ENCODE results near the gene RC3H2. TPM values are rescaled to one million over a fixed set of nuclear protein-coding genes. Genes with fewer than 3 reads are reported as not detected.
A peak's percentile ranks its signal among the peaks of the same experiment; 100 is the strongest.

RC3H2 gene
- total RNA-seq, 1 donor = 52.5 TPM

DNA sequence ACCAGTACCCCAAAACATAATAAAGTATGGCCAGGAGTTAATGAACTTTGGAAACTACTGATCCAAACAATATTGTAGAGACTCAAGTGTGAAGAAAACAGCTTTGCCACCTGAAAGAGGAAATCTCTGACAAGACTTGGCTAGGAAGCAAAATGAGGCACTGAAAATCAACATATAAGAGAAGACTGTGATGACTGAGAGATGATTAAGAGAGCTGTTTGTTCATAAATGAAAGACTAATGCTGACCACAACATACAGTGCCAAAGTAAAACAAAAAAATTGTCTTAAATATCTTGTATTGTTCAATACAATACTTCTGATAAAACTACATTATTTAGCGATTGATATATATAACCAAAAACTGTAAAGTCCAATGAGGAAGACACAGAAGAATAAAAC is 7.2 kb downstream of the RC3H2 start:
- Histone ChIP-seq H2AFZ (ENCODE audit: low read length) (no peak overlapping the region), H3K27me3 (ENCODE audit: insufficient read depth, low read length) (no peaks in the 10 kb centered on the region), H3K79me2 (ENCODE audit: insufficient read depth, low read length) (peaks cover 97% of the 10 kb centered on the region), H3K4me1 (ENCODE audit: insufficient read depth, low read length) (peaks cover 16% of the 10 kb centered on the region), H3K27ac (ENCODE audit: low read depth, low read length) (peak overlapping the region; percentile 36), H3K9me3 (ENCODE audit: low read depth, low read length) (no peaks in the 10 kb centered on the region), H4K20me1 (ENCODE audit: insufficient read depth, low read length) (peaks cover 41% of the 10 kb centered on the region), H3K36me3 (ENCODE audit: insufficient read depth, low read length) (peaks cover 41% of the 10 kb centered on the region), H3K4me3 (ENCODE audit: insufficient read depth, low read length) (no peak overlapping the region), H3K4me2 (ENCODE audit: insufficient read depth, low read length) (no peak overlapping the region)
- DNase-seq (ENCODE audit: insufficient read length, low spot score, missing footprints) = peak; percentile 82
- TF ChIP-seq, protein P1, sequence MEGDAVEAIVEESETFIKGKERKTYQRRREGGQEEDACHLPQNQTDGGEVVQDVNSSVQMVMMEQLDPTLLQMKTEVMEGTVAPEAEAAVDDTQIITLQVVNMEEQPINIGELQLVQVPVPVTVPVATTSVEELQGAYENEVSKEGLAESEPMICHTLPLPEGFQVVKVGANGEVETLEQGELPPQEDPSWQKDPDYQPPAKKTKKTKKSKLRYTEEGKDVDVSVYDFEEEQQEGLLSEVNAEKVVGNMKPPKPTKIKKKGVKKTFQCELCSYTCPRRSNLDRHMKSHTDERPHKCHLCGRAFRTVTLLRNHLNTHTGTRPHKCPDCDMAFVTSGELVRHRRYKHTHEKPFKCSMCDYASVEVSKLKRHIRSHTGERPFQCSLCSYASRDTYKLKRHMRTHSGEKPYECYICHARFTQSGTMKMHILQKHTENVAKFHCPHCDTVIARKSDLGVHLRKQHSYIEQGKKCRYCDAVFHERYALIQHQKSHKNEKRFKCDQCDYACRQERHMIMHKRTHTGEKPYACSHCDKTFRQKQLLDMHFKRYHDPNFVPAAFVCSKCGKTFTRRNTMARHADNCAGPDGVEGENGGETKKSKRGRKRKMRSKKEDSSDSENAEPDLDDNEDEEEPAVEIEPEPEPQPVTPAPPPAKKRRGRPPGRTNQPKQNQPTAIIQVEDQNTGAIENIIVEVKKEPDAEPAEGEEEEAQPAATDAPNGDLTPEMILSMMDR (IDR thresholded peaks at IDR 0.05; ENCODE audit: extremely low read depth, low read depth, low read length) = no peak

DNA sequence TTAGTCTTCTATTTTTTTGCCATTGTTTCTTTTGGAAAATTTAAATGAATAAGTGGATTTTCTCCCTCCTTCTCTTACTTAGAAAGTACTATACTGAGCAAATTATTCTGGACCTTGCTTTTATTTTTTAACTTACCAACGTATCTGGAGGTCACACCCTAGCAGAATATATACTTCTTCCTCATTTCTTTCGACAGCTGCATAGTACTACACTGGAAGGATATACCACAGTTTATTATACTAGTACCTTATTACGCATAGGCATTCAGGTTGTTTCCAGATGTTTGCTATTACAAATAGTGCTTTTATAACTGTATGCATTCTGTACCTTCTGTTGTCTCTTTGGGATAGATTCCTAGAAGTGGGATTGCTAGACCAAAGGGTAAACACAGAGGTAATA is 16.7 kb downstream of the RC3H2 start:
- peaks cover 4% of the 10 kb centered on the region for H4K20me1 ChIP-seq (ENCODE audit: insufficient read depth, low read length)
- H3K4me1 ChIP-seq (ENCODE audit: insufficient read depth, low read length) = no peaks in the 10 kb centered on the region
- peaks cover 9% of the 10 kb centered on the region for H3K79me2 ChIP-seq (ENCODE audit: insufficient read depth, low read length)
- TF ChIP-seq, protein P1 (IDR thresholded peaks at IDR 0.05; ENCODE audit: extremely low read depth, low read depth, low read length) = no peak
- H3K4me2 ChIP-seq (ENCODE audit: insufficient read depth, low read length) = no peak overlapping the region
- H3K4me3 ChIP-seq (ENCODE audit: insufficient read depth, low read length) = no peak overlapping the region
- H3K36me3 ChIP-seq (ENCODE audit: insufficient read depth, low read length) = peaks cover 77% of the 10 kb centered on the region
- DNase-seq (ENCODE audit: insufficient read length, low spot score, missing footprints) = no peak
- H3K27me3 ChIP-seq (ENCODE audit: insufficient read depth, low read length) = no peaks in the 10 kb centered on the region
- no peak overlapping the region for H3K27ac ChIP-seq (ENCODE audit: low read depth, low read length)
- no peak overlapping the region for H2AFZ ChIP-seq (ENCODE audit: low read length)
- no peaks in the 10 kb centered on the region for H3K9me3 ChIP-seq (ENCODE audit: low read depth, low read length)

DNA sequence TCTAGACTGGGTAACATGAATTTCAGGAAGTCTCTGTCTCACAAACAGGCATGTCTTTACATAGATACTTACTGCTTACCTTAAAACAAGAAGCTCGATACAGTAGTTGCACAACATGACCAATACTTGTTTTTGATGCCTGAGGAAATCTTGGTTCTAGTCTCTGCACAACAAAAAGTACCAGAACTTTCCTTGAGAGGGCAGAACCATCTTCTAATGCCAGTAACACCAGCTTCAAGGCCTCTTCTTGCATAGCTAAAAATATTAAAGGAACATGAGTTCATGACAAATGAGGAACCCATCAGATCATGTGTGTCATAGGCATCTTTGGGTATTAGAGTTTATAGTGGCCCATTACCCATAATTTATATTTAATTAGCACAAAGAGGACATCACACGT is 22.0 kb downstream of the RC3H2 start:
- Histone ChIP-seq H3K9me3 (ENCODE audit: low read depth, low read length) (no peaks in the 10 kb centered on the region), H4K20me1 (ENCODE audit: insufficient read depth, low read length) (no peaks in the 10 kb centered on the region), H3K4me3 (ENCODE audit: insufficient read depth, low read length) (no peak overlapping the region), H3K4me2 (ENCODE audit: insufficient read depth, low read length) (no peak overlapping the region), H3K4me1 (ENCODE audit: insufficient read depth, low read length) (no peaks in the 10 kb centered on the region), H3K79me2 (ENCODE audit: insufficient read depth, low read length) (no peaks in the 10 kb centered on the region), H3K36me3 (ENCODE audit: insufficient read depth, low read length) (peaks cover 67% of the 10 kb centered on the region), H3K27ac (ENCODE audit: low read depth, low read length) (no peak overlapping the region), H2AFZ (ENCODE audit: low read length) (no peak overlapping the region), H3K27me3 (ENCODE audit: insufficient read depth, low read length) (no peaks in the 10 kb centered on the region)
- TF ChIP-seq, protein P1 (IDR thresholded peaks at IDR 0.05; ENCODE audit: extremely low read depth, low read depth, low read length) = no peak
- DNase-seq (ENCODE audit: insufficient read length, low spot score, missing footprints) = no peak

DNA sequence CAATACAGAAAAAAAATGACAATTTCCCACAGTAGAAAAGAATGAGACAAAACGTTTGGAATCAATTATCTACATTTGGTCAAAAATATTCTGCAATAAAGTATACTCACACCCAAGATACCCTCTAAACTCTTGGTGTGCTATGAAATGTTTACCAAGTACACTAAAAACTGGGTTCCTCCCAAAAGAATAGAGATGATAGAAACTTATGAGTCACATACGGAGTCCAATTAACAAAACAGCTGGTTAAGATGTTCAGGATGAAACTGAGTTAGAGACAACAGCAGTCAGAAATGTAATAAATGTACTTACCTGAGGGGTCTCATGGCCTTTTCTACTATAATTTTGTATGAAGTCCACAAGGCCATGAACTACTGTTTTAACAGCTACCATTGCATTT is 25.7 kb downstream of the RC3H2 start:
- Histone ChIP-seq H4K20me1 (ENCODE audit: insufficient read depth, low read length) (no peaks in the 10 kb centered on the region), H2AFZ (ENCODE audit: low read length) (no peak overlapping the region), H3K4me1 (ENCODE audit: insufficient read depth, low read length) (no peaks in the 10 kb centered on the region), H3K27ac (ENCODE audit: low read depth, low read length) (no peak overlapping the region), H3K27me3 (ENCODE audit: insufficient read depth, low read length) (no peaks in the 10 kb centered on the region), H3K36me3 (ENCODE audit: insufficient read depth, low read length) (peaks cover 81% of the 10 kb centered on the region), H3K79me2 (ENCODE audit: insufficient read depth, low read length) (no peaks in the 10 kb centered on the region), H3K4me3 (ENCODE audit: insufficient read depth, low read length) (no peak overlapping the region), H3K9me3 (ENCODE audit: low read depth, low read length) (no peaks in the 10 kb centered on the region), H3K4me2 (ENCODE audit: insufficient read depth, low read length) (no peak overlapping the region)
- no peak for DNase-seq (ENCODE audit: insufficient read length, low spot score, missing footprints)
- TF ChIP-seq, protein P1 (IDR thresholded peaks at IDR 0.05; ENCODE audit: extremely low read depth, low read depth, low read length) = no peak
